Stimulated activated CD4-positive, alpha-beta T cell treated with anti-CD3 and anti-CD28 coated beads, Interleukin-12 subunit alpha, Interleukin-12 subunit beta, amount 100 ng/mL, for 48 hours (primary cell): Measurements from ENCODE around the gene ENOX1.

Experiments used
- DNase-seq, 3 donors: peaks; one replicate each; pipeline ENCODE4 v3.0.0-alpha.2; 2020; ENCODE audit warnings: low read depth in 2 of 3, low spot score in 1 of 3

The ENOX1 gene

DNA sequence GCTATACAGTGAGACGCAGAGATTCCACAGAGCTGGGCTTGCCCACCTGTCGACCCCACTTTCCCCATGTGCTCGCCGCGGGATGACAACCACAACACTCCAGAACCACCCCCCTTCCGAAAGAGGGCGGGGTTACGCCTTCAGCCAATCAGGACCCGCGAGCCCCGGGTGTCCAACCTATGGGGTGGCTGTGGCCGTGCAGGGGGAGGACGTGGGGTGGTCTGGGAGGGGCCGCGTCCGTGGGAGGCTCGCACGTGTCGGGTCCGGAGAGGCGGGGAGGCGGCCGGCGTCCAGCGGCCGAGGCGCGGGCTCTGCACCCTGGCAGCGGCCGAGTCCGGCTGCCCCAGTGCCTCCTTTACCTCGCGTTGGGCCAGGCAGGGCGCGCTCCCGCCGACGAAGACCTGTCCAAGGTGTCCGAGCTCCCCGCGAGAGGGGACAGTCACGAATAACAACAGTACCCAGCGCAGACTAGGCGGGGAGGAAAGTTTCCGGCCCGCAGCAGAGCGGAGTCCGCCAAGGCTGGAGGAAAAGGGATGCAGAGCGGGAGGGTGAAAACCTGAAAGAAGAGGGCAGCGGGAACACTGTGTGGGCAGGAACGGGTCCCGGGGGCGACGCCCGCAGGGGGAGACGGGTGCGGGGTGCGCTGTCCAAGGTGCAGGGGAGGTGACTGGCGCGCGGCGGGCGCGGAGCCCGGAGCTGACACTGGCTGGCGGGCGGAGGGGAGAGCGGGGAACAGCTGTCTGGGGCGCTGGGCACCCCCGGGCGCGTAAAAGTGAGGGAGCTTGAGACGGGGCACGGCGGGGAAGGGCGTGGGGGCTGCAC is 911 bp downstream of the ENOX1 start:
- DNase-seq = no peak

DNA sequence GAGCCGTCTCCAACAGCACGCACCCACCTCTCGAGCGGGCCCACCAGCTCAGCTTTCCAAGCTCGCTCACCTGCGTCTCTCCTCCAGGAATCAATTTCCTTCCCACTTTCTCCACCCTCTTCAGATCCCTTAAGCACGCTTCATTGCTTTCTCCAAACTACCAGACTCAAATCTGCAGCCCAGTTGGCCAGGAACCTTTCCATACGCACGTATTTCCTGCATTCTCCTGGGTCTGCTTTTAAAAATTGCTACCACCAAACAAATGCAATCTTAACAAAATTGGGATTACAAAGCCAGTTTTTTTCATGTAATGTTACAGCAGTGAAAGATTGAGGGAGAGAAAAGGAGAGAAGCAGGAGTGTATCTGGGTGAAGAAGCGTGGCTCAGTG is 1.5 kb downstream of the ENOX1 start:
- no peak for DNase-seq

DNA sequence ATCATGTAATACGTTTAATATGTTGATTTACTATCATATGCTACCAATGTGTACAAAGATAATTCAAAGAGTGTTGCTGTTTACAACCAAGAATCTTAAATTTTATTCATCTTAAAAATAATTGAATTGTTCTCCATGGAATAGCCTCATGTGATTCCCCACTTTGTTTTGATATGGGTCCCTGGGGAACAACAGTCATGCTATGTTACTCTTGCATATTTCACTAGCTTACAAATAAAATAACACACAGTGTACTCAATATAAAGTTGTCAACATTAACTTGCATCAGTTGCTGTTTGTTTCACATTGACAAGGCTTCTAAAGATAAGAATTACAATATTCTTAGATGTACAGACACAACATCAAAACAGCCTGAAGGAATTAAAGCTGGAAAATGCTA is 2.3 kb downstream of the ENOX1 start:
- DNase-seq = no peak

- DNase-seq = no peak
Observed at GRCh38 chr13:43783820-43784219, 3.0 kb downstream of the ENOX1 start.

DNA sequence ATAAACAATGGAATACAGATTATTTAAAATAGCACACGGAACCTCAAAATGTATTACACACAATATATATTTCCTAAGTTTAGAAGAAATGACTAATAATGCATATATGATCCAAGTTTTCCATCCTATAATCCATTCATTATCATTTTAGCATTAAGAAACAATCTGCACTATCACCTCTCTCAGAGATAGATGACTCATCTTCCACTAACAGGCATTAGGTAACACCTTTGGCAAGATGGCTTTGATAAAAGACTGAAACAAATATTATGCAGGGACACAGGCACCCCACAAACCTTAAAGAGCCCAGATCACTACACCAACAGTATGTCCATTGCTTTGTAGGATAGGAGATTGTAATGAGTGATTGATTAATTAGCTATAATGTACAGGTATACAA is 4.1 kb downstream of the ENOX1 start:
- DNase-seq = no peak

DNA sequence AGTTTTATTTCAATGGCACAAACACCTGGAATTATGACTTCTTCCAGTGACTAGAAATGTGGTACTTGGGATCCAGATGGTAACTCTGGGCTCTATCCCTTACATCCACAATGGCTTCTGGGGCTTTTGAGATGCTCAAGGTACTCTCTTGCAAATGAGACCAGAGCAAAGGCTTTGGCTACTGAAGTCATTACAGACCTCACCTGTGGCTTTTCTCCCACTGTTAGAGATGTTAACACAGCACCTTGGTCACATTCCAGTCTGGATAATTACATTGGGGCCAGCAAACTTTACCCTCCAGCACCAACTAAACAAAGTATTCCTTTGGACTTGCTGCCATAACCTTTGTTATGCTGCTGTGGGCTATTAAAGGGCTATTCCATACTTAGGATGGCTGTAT is 6.1 kb downstream of the ENOX1 start:
- DNase-seq = no peak

DNA sequence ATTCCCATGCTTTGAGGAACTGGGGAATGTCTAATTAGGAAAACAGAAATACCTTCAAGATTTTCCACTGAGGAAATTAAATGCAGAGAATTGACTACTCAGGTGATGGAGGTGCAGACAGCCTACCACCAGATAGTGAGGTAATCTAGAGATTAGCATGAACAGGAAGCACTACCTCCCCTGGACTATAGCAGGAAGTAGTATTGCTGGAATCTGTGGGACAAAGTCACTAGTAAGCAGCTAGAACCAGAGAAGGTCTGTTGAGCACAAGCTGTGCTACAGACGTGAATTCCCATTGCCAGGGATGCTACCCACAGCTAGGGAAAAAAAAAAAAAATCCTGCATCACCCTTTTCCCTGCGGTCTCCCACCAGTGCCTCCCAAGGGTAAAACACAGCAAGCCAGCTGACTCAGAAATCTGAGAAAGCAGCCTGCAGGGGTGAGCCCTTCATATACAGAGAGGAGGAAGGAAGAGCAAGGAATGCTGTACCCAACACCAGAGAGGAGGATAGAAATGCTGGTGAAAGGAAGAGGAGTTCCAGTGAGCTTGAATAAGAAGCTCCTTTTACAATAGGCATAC is 10.2 kb downstream of the ENOX1 start:
- no peak for DNase-seq

DNA sequence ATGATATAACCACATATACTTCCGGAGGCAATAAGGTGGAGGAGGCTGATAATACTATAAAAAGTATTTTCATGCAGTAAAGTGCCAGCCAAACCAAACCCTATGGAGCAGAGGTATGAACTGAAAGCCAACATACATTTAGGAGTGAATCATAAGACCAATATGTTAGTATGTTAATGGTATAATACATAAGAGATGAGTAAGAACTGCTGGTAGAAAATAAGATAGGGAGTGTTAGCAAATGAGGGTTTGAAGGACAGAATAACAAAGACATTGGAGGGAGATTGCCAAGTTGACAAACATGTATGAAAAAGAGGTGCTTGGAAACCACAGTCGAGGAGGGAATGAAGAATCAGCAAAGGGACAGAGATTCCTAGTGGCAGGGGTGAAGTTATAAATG is 10.8 kb downstream of the ENOX1 start:
- DNase-seq = no peak

- no peak for DNase-seq
Observed at GRCh38 chr13:43773602-43774001, 13.2 kb downstream of the ENOX1 start.

DNA sequence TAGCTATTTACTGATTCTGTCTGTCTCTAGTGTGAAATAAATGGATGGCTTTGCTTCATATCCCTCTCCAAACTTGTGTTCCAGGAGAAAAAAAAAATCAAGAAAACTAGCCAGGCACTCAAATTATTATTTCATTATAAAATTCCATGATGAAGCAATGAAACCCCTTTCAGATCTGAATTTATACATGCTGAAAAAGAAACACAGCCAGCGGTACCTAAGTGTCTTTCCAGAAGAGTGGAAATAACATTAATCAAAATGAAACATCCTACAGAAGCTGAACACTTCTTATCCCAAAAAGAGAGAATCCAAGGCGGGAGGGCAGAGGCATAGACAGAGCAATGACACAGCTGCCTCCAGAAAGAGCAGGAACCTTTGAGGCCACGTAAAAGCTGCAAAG is 15.9 kb downstream of the ENOX1 start:
- no peak for DNase-seq

- no peak for DNase-seq
Observed at GRCh38 chr13:43769529-43769928, 17.2 kb downstream of the ENOX1 start.

- DNase-seq = no peak
Observed at GRCh38 chr13:43767341-43767931, 19.3 kb downstream of the ENOX1 start.

DNA sequence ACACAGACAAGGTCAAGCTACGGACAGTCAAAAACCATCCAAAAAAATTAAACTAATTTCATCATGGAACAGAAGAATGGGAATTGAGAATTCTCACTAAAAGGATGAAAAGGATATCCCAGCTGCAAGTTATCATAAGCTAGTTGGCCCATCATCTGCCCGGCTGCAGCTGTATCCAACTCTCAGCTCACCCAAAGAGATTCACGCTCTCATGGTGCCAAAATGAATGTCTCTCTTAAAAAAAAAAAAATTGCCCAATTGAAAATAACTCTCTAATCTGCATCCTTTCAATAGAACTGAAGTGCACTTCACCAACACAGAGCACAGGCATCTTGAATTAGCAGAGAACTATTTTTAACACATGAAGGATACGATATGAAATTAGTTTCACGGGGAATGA is 20.0 kb downstream of the ENOX1 start:
- DNase-seq = no peak

GRCh38 chr13:43764349-43764748 is 22.4 kb downstream of the ENOX1 start:
- DNase-seq = no peak

DNA sequence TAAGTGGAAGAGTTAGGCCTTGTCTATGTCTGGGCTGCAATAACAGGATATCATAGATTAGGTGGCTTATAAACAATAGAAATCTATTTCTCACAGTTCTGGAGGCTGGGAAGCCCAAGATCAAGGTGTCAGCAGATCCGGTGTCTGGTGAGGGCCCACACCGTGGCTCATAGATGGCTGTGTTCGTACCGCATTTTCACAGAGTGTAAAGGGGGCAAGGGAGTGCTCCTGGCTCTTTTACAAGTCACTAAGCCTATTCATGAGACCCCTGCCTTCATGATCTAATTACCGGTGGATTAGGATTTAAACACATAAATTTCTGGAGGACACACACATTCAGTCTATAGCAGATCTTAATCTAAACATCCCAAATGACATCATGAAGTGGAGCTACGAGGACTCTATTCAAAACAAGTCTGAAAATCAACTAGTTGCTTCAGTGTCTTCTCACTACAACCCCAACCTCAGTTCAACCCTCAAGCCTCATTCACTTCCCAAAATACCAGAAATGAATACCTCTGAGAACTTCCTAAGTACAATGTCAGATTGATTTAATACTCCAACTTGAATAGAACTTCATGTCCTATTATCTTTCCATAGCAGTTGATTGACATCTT is 23.5 kb downstream of the ENOX1 start:
- DNase-seq = no peak

GRCh38 chr13:43761616-43762315 is 25.0 kb downstream of the ENOX1 start:
- DNase-seq = no peak

GRCh38 chr13:43760257-43760656 is 26.5 kb downstream of the ENOX1 start:
- no peak for DNase-seq

DNA sequence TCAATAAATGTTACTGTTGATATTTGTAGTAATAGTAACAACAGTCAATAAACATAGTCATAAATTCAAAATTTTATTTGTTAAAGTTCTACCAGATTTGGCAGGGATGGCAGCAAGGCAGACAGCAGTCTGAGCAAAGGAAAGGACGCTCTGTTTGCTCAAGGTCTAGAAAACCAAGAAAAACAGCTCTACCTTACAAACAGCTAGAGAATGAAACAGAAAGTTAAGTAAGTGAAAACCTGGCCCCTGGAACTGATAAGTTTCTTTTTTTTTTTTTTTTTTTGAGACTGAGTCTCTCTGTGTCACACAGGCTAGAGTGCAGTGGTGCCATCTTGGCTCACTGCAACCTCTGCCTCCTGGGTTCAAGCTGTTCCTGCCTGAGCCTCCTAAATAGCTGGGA is 27.9 kb downstream of the ENOX1 start:
- DNase-seq = no peak

- DNase-seq = no peak
Observed at GRCh38 chr13:43757266-43757665, 29.5 kb downstream of the ENOX1 start.

DNA sequence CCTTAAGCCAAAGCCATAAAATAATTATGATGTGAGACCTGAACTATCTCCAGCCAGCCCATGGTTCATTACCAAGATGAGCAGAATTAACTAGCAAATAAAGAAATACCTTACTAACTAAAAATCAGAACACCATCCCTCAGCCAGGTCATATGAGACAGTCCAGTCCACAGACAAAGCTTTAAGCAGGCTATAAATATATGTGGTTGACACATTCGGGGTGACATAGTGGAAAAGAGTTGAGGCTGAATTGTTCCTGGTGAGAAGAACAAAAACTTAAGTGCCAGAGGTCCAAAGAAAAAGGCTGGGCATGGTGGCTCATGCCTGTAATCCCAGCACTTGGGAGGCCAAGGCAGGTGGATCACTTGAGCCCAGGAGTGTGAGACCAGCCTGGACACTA is 30.9 kb downstream of the ENOX1 start:
- DNase-seq = no peak

DNA sequence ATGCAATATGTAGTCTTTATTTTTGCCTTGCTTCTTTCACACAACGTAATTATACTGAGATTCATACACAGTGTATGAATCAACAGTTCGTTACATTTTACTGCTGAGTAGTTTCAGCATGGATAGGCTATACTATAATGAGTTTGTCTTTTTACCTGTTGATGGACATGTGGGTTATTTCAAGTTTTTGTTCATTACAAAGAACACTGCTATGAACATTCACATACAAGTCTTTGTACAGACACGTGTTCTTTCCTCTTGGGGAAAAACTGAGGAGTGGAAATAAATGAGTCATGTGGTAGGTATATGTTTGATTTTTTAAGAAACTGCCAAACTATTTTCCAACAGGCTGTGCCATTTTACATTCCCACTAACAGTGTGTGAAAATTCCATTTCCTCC is 35.1 kb downstream of the ENOX1 start:
- no peak for DNase-seq

GRCh38 chr13:43749503-43749902 is 37.3 kb downstream of the ENOX1 start:
- DNase-seq = no peak
